ENCODE data around the gene PNMA8A.

PNMA8A gene

DNA sequence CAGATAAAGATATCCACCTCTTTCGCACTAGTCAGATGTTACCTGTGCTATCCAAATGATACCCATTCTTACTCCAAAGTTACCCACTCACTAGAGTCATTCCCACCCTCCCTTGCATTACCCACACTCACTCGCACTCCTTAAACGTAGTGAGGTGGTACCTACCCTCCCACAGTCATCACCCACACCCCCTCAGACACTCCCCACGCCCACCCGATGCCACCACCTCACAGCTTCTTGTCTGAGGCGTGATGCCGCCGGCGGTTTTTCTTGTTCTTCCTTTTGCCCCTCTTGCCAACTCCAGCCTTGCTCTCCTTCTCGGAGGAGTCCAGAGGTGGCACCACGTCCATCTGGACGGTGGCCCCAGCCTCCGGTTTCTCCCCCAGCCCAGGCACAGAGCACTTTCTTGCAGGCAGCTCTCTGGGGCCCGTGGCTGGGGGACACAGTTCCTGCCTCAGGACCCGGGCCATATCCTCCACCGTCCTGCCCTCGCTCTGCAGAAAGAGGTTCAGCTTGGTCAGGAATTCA lies 43.8 kb downstream of the PNMA8A start:
- 0 out of 2 replicates have a peak, but pooled peaks cover 4% of the 10 kb centered on the region for H3K27me3 ChIP-seq (ENCODE audit: insufficient read depth, low read length)
- H3K4me1 ChIP-seq (ENCODE audit: control insufficient read depth, insufficient read depth, low read length, unreplicated experiment) = no peaks in the 10 kb centered on the region
- H3K36me3 ChIP-seq (ENCODE audit: insufficient read depth, low read length) = no peaks in the 10 kb centered on the region
- no peak overlapping the region for H3K4me3 ChIP-seq (ENCODE audit: low read depth, low read length)
- no peak overlapping the region for H2AFZ ChIP-seq (ENCODE audit: low read length, unreplicated experiment)
- no peak overlapping the region for H3K27ac ChIP-seq (ENCODE audit: low read depth, low read length)
- H3K79me2 ChIP-seq (ENCODE audit: control insufficient read depth, insufficient read depth, low read length, unreplicated experiment) = no peaks in the 10 kb centered on the region

GRCh38 chr19:46426506-46427162 lies 44.7 kb downstream of the PNMA8A start:
- H3K4me3 ChIP-seq (ENCODE audit: low read depth, low read length) = peak overlapping the region; percentile 71
- H3K79me2 ChIP-seq (ENCODE audit: control insufficient read depth, insufficient read depth, low read length, unreplicated experiment) = no peaks in the 10 kb centered on the region
- H2AFZ ChIP-seq (ENCODE audit: low read length, unreplicated experiment) = no peak overlapping the region
- no peaks in the 10 kb centered on the region for H3K4me1 ChIP-seq (ENCODE audit: control insufficient read depth, insufficient read depth, low read length, unreplicated experiment)
- H3K27me3 ChIP-seq (ENCODE audit: insufficient read depth, low read length) = 0 out of 2 replicates have a peak, but pooled peaks cover 4% of the 10 kb centered on the region
- no peaks in the 10 kb centered on the region for H3K36me3 ChIP-seq (ENCODE audit: insufficient read depth, low read length)
- H3K27ac ChIP-seq (ENCODE audit: low read depth, low read length) = no peak overlapping the region

- H3K36me3 ChIP-seq (ENCODE audit: insufficient read depth, low read length) = no peaks in the 10 kb centered on the region
- peak overlapping the region; percentile 71 for H3K4me3 ChIP-seq (ENCODE audit: low read depth, low read length)
- no peak overlapping the region for H2AFZ ChIP-seq (ENCODE audit: low read length, unreplicated experiment)
- H3K27me3 ChIP-seq (ENCODE audit: insufficient read depth, low read length) = 0 out of 2 replicates have a peak, but pooled peaks cover 4% of the 10 kb centered on the region
- no peaks in the 10 kb centered on the region for H3K79me2 ChIP-seq (ENCODE audit: control insufficient read depth, insufficient read depth, low read length, unreplicated experiment)
- H3K27ac ChIP-seq (ENCODE audit: low read depth, low read length) = no peak overlapping the region
- no peaks in the 10 kb centered on the region for H3K4me1 ChIP-seq (ENCODE audit: control insufficient read depth, insufficient read depth, low read length, unreplicated experiment)
Observed at GRCh38 chr19:46426035-46426505, 45.3 kb downstream of the PNMA8A start.

DNA sequence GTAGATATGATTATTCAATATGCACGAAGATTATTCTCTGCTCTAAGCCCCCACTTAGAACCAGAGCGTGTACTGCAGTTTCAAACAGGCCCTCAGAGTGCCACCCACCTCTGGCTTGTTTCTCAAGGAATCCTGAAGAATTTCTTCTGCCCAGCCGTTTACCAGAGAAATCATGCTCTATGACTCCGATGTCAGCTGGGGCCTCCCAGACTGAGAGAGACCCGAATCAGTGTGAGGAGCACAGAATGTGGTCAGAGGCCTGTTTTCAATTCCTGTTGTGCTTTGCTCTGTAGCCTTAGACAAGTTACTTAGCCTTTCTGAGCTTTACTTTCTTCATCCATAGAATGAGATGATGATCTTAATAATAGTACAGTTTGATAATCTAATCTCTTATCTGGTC lies 48.2 kb downstream of the PNMA8A start:
- Histone ChIP-seq H2AFZ (ENCODE audit: low read length, unreplicated experiment) (no peak overlapping the region), H3K27ac (ENCODE audit: low read depth, low read length) (no peak overlapping the region), H3K4me1 (ENCODE audit: control insufficient read depth, insufficient read depth, low read length, unreplicated experiment) (no peaks in the 10 kb centered on the region), H3K4me3 (ENCODE audit: low read depth, low read length) (no peak overlapping the region), H3K27me3 (ENCODE audit: insufficient read depth, low read length) (0 out of 2 replicates have a peak, but pooled peaks cover 4% of the 10 kb centered on the region), H3K79me2 (ENCODE audit: control insufficient read depth, insufficient read depth, low read length, unreplicated experiment) (no peaks in the 10 kb centered on the region), H3K36me3 (ENCODE audit: insufficient read depth, low read length) (no peaks in the 10 kb centered on the region)

GRCh38 chr19:46422344-46422743 lies 49.0 kb downstream of the PNMA8A start:
- Histone ChIP-seq H3K79me2 (ENCODE audit: control insufficient read depth, insufficient read depth, low read length, unreplicated experiment) (no peaks in the 10 kb centered on the region), H3K27me3 (ENCODE audit: insufficient read depth, low read length) (0 out of 2 replicates have a peak, but pooled peaks cover 4% of the 10 kb centered on the region), H3K4me3 (ENCODE audit: low read depth, low read length) (no peak overlapping the region), H3K36me3 (ENCODE audit: insufficient read depth, low read length) (no peaks in the 10 kb centered on the region), H3K4me1 (ENCODE audit: control insufficient read depth, insufficient read depth, low read length, unreplicated experiment) (no peaks in the 10 kb centered on the region), H2AFZ (ENCODE audit: low read length, unreplicated experiment) (no peak overlapping the region), H3K27ac (ENCODE audit: low read depth, low read length) (no peak overlapping the region)

DNA sequence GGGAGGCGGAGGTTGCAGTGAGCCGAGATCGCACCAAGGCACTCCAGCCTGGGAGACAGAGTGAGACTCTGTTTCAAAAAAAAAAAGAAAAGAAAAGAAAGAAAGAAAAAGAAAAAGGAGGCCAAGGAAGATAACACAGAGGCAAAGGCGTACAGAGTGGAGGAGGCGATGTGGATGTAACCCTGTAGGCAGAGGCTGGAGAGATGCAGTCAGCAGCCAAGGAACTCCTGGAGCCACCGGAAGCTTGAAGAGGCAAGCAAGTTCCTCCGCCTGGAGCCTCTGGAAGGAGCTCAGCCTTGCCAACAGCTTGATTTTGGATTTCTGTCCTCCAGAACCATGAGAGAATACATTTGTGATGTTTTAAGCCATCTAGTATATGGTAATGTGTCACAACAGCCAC lies 51.3 kb downstream of the PNMA8A start:
- H3K79me2 ChIP-seq (ENCODE audit: control insufficient read depth, insufficient read depth, low read length, unreplicated experiment) = no peaks in the 10 kb centered on the region

More for the DNA sequence above, 51.3 kb downstream of the PNMA8A start:
- no peaks in the 10 kb centered on the region for H3K4me1 ChIP-seq (ENCODE audit: control insufficient read depth, insufficient read depth, low read length, unreplicated experiment)
- H3K36me3 ChIP-seq (ENCODE audit: insufficient read depth, low read length) = no peaks in the 10 kb centered on the region
- no peaks in the 10 kb centered on the region for H3K27me3 ChIP-seq (ENCODE audit: insufficient read depth, low read length)
- H3K4me3 ChIP-seq (ENCODE audit: low read depth, low read length) = no peak overlapping the region
- H2AFZ ChIP-seq (ENCODE audit: low read length, unreplicated experiment) = no peak overlapping the region
- H3K27ac ChIP-seq (ENCODE audit: low read depth, low read length) = no peak overlapping the region

Data from ACC112 (cell line).